Inflammatory macrophage (primary cell): ENCODE results near the gene LRRC72.
"Not testable (repeated sequence)": the region's sequence is repeated elsewhere in the genome, so short reads cannot be mapped to it uniquely, and the experiment has no call there.

Experiments
- DNase-seq, 2 donors: peaks; one replicate each; pipeline ENCODE4 v3.0.0-alpha.2; 2020 to 2022

LRRC72 gene

GRCh38 chr7:16529697-16530096 lies 3.1 kb downstream of the LRRC72 start:
- DNase-seq = no peak

GRCh38 chr7:16531707-16532106 lies 5.1 kb downstream of the LRRC72 start:
- no peak for DNase-seq

GRCh38 chr7:16532272-16532671 lies 5.6 kb downstream of the LRRC72 start:
- no peak for DNase-seq

- DNase-seq = no peak
Measured at GRCh38 chr7:16535500-16535899, 8.9 kb downstream of the LRRC72 start.

- not testable (repeated sequence) for DNase-seq
Measured at GRCh38 chr7:16540559-16540958, 13.9 kb downstream of the LRRC72 start.

- no peak for DNase-seq
Measured at GRCh38 chr7:16542401-16542800, 15.8 kb downstream of the LRRC72 start.

- DNase-seq = no peak
Measured at GRCh38 chr7:16543456-16543855, 16.8 kb downstream of the LRRC72 start.

GRCh38 chr7:16546921-16547505 lies 20.4 kb downstream of the LRRC72 start:
- DNase-seq = no peak

- DNase-seq = no peak
Measured at GRCh38 chr7:16548428-16548827, 21.8 kb downstream of the LRRC72 start.

- no peak for DNase-seq
Measured at GRCh38 chr7:16550671-16551070, 24.0 kb downstream of the LRRC72 start.

- DNase-seq = no peak
Measured at GRCh38 chr7:16554518-16555236, 28.1 kb downstream of the LRRC72 start.

GRCh38 chr7:16556359-16556758 lies 29.7 kb downstream of the LRRC72 start:
- no peak for DNase-seq

- DNase-seq = no peak
Measured at GRCh38 chr7:16558761-16559302, 32.2 kb downstream of the LRRC72 start.

- DNase-seq = no peak
Measured at GRCh38 chr7:16559497-16560179, 33.0 kb downstream of the LRRC72 start.

- DNase-seq = no peak
Measured at GRCh38 chr7:16561943-16562342, 35.3 kb downstream of the LRRC72 start.

GRCh38 chr7:16562456-16563220 lies 36.0 kb downstream of the LRRC72 start:
- DNase-seq = no peak

GRCh38 chr7:16563281-16564022 lies 36.8 kb downstream of the LRRC72 start:
- DNase-seq = peak in 1 of 2 donors; percentile 16

GRCh38 chr7:16564023-16564380 lies 37.4 kb downstream of the LRRC72 start:
- no peak for DNase-seq

- DNase-seq = peak; percentile 42 to 47
Measured at GRCh38 chr7:16564909-16565426, 38.3 kb downstream of the LRRC72 start.

GRCh38 chr7:16571941-16572340 lies 45.3 kb downstream of the LRRC72 start:
- no peak for DNase-seq

GRCh38 chr7:16579216-16579615 lies 52.6 kb downstream of the LRRC72 start:
- no peak for DNase-seq

- no peak for DNase-seq
Measured at GRCh38 chr7:16581286-16581685, 54.7 kb downstream of the LRRC72 start.
